Gastrocnemius medialis (tissue), 4 donors: Measurements from ENCODE around the gene MFAP2.

Experiments used
- POLR2A ChIP-seq, 2 donors: fragments of 450-650 bp; IDR thresholded peaks; one replicate each; pipeline ENCODE4 v1.6.1; 2017; ENCODE audit warnings: antibody characterized with exemption in 2 of 2, mild to moderate bottlenecking in 2 of 2, moderate library complexity in 2 of 2
- TF ChIP-seq, protein P1 (sequence below), 5 experiments: fragments of 450-650 bp in 3 of 5; fragments of 200-600 bp in 2 of 5; sonication (generic) in 2 of 5; IDR thresholded peaks in 4 of 5; conservative IDR thresholded peaks in 1 of 5; 1 replicate in 4 of 5; 2 replicates in 1 of 5; pipeline ENCODE4 v1.5.1; 2016 to 2019; ENCODE audit warnings: antibody characterized with exemption in 5 of 5, mild to moderate bottlenecking in 3 of 5, moderate library complexity in 3 of 5

DNA sequence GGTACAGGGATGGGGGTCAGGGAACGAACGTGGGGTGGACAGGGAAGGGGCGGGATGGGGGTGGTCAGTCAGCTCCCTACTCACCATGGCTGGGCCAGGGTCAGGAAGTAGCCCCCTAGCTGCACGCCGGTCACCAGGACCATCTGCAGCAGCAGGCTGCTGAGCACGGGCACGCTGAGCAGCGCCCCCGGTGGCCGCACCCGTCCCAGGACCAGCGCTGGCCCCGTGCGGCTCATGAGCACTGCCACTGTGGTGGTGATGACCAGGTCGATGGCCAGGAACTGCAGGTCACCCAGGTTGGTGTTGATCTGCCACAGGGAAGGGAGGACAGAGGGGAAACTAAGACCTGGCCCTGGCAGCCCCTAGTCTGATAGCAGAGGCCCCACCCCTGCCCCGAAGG, 6.5 kb upstream of the MFAP2 start:
- TF ChIP-seq POLR2A (IDR thresholded peaks at IDR 0.05): no peak
- TF ChIP-seq, protein P1, sequence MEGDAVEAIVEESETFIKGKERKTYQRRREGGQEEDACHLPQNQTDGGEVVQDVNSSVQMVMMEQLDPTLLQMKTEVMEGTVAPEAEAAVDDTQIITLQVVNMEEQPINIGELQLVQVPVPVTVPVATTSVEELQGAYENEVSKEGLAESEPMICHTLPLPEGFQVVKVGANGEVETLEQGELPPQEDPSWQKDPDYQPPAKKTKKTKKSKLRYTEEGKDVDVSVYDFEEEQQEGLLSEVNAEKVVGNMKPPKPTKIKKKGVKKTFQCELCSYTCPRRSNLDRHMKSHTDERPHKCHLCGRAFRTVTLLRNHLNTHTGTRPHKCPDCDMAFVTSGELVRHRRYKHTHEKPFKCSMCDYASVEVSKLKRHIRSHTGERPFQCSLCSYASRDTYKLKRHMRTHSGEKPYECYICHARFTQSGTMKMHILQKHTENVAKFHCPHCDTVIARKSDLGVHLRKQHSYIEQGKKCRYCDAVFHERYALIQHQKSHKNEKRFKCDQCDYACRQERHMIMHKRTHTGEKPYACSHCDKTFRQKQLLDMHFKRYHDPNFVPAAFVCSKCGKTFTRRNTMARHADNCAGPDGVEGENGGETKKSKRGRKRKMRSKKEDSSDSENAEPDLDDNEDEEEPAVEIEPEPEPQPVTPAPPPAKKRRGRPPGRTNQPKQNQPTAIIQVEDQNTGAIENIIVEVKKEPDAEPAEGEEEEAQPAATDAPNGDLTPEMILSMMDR (IDR thresholded peaks at IDR 0.05 in 4 of 5, conservative IDR thresholded peaks at IDR 0.05 in 1 of 5): no peak
